Mesendoderm (in vitro differentiated cells): ENCODE results near the gene XDH.

Experiments used
- DNase-seq: peaks from one replicate; pipeline ENCODE4 v3.0.0; 2013
- H2AK5ac ChIP-seq: 2 replicates; pipeline ENCODE4 v1.6.1; 2013; ENCODE audit warnings: low read length, inconsistent platforms
- H2BK120ac ChIP-seq: 2 replicates; pipeline ENCODE4 v1.6.1; 2013; ENCODE audit warnings: low read depth, mild to moderate bottlenecking, low read length, moderate library complexity, mixed read lengths
- H2BK15ac ChIP-seq: replicated peaks from 2 replicates; pipeline ENCODE4 v1.6.1; 2013; ENCODE audit warnings: low read depth, mild to moderate bottlenecking, moderate library complexity
- H2BK5ac ChIP-seq: 2 replicates; pipeline ENCODE4 v1.6.1; 2013; ENCODE audit warnings: low read length, inconsistent platforms
- H3K18ac ChIP-seq: 2 replicates; pipeline ENCODE4 v1.6.1; 2013; ENCODE audit warnings: mild to moderate bottlenecking, low read length, mixed read lengths
- H3K23ac ChIP-seq: one replicate; pipeline ENCODE4 v1.6.1; 2013; ENCODE audit warnings: low read length
- H3K27ac ChIP-seq: 2 replicates; pipeline ENCODE4 v1.5.1; 2013; ENCODE audit warnings: low read depth, mild to moderate bottlenecking, inconsistent platforms, low read length, moderate library complexity
- H3K27me3 ChIP-seq: 2 replicates; pipeline ENCODE4 v1.6.1; 2013; ENCODE audit warnings: low read length, control low read depth, mild to moderate bottlenecking, inconsistent platforms; ENCODE audit not compliant: insufficient read depth, poor library complexity
- H3K36me3 ChIP-seq: 2 replicates; pipeline ENCODE4 v1.6.1; 2013; ENCODE audit warnings: low read length, inconsistent platforms; ENCODE audit not compliant: control insufficient read depth, insufficient read depth
- H3K4ac ChIP-seq: one replicate; pipeline ENCODE4 v1.6.1; 2013; ENCODE audit warnings: low read depth, mild to moderate bottlenecking, low read length, moderate library complexity
- H3K4me1 ChIP-seq: 2 replicates; pipeline ENCODE4 v1.6.1; 2013; ENCODE audit warnings: low read depth, low read length, inconsistent platforms; ENCODE audit not compliant: control insufficient read depth
- H3K4me2 ChIP-seq: 2 replicates; pipeline ENCODE4 v1.6.1; 2013; ENCODE audit warnings: low read length
- H3K4me3 ChIP-seq: 2 replicates; pipeline ENCODE4 v1.5.1; 2013; ENCODE audit warnings: mild to moderate bottlenecking, low read length
- H3K56ac ChIP-seq: one replicate; pipeline ENCODE4 v1.6.1; 2013; ENCODE audit warnings: low read length
- H3K79me1 ChIP-seq: 2 replicates; pipeline ENCODE4 v1.6.1; 2013; ENCODE audit warnings: low read length, inconsistent platforms
- H3K79me2 ChIP-seq: 2 replicates; pipeline ENCODE4 v1.6.1; 2013; ENCODE audit warnings: mild to moderate bottlenecking, low read length; ENCODE audit not compliant: control insufficient read depth, insufficient read depth
- H3K9ac ChIP-seq: 2 replicates; pipeline ENCODE4 v1.6.1; 2013; ENCODE audit warnings: low read length, inconsistent platforms
- H4K5ac ChIP-seq: one replicate; pipeline ENCODE4 v1.6.1; 2013; ENCODE audit warnings: low read length
- H4K8ac ChIP-seq: one replicate; pipeline ENCODE4 v1.6.1; 2013; ENCODE audit warnings: low read depth, mild to moderate bottlenecking, control low read depth, low read length, moderate library complexity
- WGBS: extraction: QIAGEN DNeasy Blood & Tissue Kit; methylation state at CpG from one replicate; pipeline ENCODE4 v1.1.7; 2013; ENCODE audit warnings: low lambda C conversion rate, missing lambda C conversion rate; ENCODE audit not compliant: insufficient coverage; ENCODE audit errors: extremely low coverage; 5-methylcytosine and 5-hydroxymethylcytosine counted together

Gene XDH

DNA sequence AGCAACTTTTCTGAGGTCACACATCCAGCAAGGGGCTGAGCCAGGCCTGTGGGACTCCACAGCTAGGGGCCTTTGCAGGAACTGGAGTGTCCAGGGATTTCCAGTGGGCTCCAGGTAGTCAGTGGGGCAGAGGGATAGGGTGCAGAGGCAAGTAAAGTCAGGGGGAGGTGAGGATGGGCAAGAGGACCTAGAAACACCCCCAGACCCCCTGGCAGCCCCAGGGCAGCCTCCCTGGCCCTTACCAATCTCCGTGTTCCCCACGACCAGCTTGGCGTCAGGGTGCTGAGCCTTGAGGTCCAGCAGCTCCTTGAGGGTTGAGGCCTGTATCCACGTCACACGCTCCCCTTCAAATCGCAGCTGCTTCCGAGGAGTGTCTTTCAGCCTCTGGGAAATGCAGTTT lies 28.4 kb downstream of the XDH start:
- WGBS: no CpG with 5 or more reads among the region's 7 CpGs
- H3K4ac ChIP-seq: no peak overlapping the region
- no peak overlapping the region for H3K56ac ChIP-seq
- no peak overlapping the region for H3K18ac ChIP-seq
- no peak overlapping the region for H2AK5ac ChIP-seq
- no peak overlapping the region for H2BK5ac ChIP-seq
- H3K36me3 ChIP-seq: no peaks in the 10 kb centered on the region
- H2BK120ac ChIP-seq: no peak overlapping the region
- no peak for DNase-seq
- H3K4me2 ChIP-seq: no peak overlapping the region
- no peaks in the 10 kb centered on the region for H3K79me1 ChIP-seq
- no peak overlapping the region for H3K9ac ChIP-seq
- H4K8ac ChIP-seq: no peak overlapping the region
- H3K27ac ChIP-seq: no peak overlapping the region
- no peaks in the 10 kb centered on the region for H3K79me2 ChIP-seq
- H2BK15ac ChIP-seq: no peak overlapping the region
- H3K4me3 ChIP-seq: no peak overlapping the region
- H3K23ac ChIP-seq: no peak overlapping the region
- peaks cover 5% of the 10 kb centered on the region for H3K4me1 ChIP-seq
- H4K5ac ChIP-seq: no peak overlapping the region
- H3K27me3 ChIP-seq: no peaks in the 10 kb centered on the region

DNA sequence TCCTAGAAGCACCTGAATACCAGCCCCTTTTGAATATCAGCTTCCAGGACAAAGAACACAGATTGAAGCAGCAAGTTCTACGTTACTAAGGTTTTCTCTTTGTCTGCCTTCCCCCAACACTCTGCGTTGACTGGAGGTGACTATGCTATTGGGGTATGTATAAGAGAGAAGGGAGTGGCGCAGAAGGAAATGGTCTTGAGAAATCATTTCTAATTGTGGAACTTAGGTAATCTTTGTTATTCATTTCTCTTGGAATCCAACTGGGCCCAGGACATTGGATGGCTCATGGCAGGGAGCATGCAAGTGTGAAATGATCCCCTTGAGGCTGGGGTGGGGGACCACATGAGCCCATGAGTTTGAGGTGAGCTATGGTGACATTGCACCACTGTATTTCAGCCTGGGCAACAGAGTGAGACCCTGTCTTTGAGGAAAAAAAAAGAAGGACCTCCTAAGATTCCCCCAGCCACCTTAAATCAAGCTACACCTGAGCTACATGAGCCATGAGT lies 29.7 kb downstream of the XDH start:
- Histone ChIP-seq H3K4me2 (no peak overlapping the region), H3K4ac (no peak overlapping the region), H2BK5ac (no peak overlapping the region), H3K4me3 (no peak overlapping the region), H2BK15ac (no peak overlapping the region), H3K27ac (no peak overlapping the region), H3K18ac (no peak overlapping the region), H3K23ac (no peak overlapping the region), H2AK5ac (no peak overlapping the region), H4K8ac (no peak overlapping the region), H4K5ac (no peak overlapping the region), H3K4me1 (peaks cover 5% of the 10 kb centered on the region), H2BK120ac (no peak overlapping the region), H3K79me1 (no peaks in the 10 kb centered on the region), H3K36me3 (no peaks in the 10 kb centered on the region), H3K79me2 (no peaks in the 10 kb centered on the region), H3K27me3 (no peaks in the 10 kb centered on the region), H3K9ac (no peak overlapping the region), H3K56ac (no peak overlapping the region)
- no CpG with 5 or more reads among the region's 3 CpGs for WGBS
- DNase-seq: peak; percentile 42

DNA sequence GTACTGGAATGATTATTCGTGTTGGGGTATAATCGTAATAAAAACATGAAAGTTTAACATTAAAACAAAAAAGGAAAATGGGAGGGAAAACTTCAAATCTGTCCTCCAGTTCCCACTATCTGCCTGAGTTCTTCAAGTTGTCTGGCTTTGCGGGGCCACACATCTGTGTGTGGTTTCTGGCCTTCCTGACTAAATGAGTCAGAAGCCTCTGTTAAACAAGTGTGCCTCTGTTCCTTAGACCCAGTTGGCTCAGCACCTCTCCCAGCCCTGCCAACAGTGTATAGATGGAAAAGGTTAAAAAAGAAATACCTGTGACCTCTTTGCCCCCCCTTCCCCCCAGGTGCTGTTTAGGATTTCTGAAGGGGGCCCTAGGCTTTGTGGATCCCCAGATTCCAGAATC lies 30.2 kb downstream of the XDH start:
- Histone ChIP-seq H4K8ac (no peak overlapping the region), H3K4me2 (no peak overlapping the region), H3K79me1 (no peaks in the 10 kb centered on the region), H3K4ac (no peak overlapping the region), H3K9ac (no peak overlapping the region), H3K27me3 (no peaks in the 10 kb centered on the region), H3K79me2 (no peaks in the 10 kb centered on the region), H2AK5ac (no peak overlapping the region), H2BK5ac (no peak overlapping the region), H3K27ac (no peak overlapping the region), H2BK15ac (no peak overlapping the region), H3K56ac (no peak overlapping the region), H3K36me3 (no peaks in the 10 kb centered on the region), H3K4me3 (no peak overlapping the region), H4K5ac (no peak overlapping the region), H2BK120ac (no peak overlapping the region), H3K4me1 (peaks cover 5% of the 10 kb centered on the region), H3K18ac (peak overlapping the region; percentile 64), H3K23ac (no peak overlapping the region)
- DNase-seq: peak; percentile 18
- WGBS: no CpG with 5 or more reads among the region's 3 CpGs

DNA sequence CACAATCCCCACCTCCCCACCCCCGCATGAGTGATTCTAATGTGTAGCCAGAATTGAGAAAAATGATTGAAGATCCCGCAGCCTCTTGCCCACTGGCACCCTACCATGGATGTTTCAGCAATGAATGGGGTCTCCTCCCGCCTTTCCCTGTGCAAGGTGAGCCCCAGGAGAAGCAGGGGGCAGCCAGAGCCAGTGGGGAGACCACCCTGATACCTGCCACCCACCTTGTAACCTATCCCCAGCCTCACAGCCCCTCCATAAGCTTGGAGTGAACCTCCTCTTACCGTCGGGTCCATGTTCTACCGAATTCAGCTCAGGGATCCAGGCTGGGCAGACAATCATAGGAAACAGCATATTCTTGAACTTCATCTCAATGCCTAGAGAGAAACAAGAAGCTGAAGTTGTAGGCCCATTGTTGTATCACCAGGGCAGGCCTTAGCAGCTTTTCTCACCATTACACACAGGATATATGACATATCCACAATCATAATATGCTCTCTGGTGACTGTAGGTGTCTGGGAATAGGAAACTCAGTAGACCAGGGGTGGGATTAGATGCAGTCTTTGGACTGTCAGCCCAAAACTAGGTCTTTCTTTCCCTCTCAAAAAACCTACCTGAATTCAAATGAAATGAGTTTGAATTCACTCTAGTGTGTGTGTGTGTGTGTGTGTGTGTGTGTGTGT lies 30.9 kb downstream of the XDH start:
- no peak overlapping the region for H2BK120ac ChIP-seq
- no peaks in the 10 kb centered on the region for H3K79me2 ChIP-seq
- no peak overlapping the region for H4K5ac ChIP-seq
- H2BK15ac ChIP-seq: no peak overlapping the region
- no peaks in the 10 kb centered on the region for H3K36me3 ChIP-seq
- H3K27ac ChIP-seq: no peak overlapping the region
- H3K56ac ChIP-seq: no peak overlapping the region
- H3K27me3 ChIP-seq: no peaks in the 10 kb centered on the region
- H3K4me3 ChIP-seq: no peak overlapping the region
- no peak overlapping the region for H2BK5ac ChIP-seq
- no CpG with 5 or more reads among the region's 6 CpGs for WGBS
- no peak overlapping the region for H3K9ac ChIP-seq
- H3K79me1 ChIP-seq: no peaks in the 10 kb centered on the region
- peaks cover 5% of the 10 kb centered on the region for H3K4me1 ChIP-seq
- no peak overlapping the region for H3K18ac ChIP-seq
- H2AK5ac ChIP-seq: no peak overlapping the region
- H3K23ac ChIP-seq: no peak overlapping the region
- H4K8ac ChIP-seq: no peak overlapping the region
- H3K4me2 ChIP-seq: no peak overlapping the region
- no peak for DNase-seq
- H3K4ac ChIP-seq: no peak overlapping the region

DNA sequence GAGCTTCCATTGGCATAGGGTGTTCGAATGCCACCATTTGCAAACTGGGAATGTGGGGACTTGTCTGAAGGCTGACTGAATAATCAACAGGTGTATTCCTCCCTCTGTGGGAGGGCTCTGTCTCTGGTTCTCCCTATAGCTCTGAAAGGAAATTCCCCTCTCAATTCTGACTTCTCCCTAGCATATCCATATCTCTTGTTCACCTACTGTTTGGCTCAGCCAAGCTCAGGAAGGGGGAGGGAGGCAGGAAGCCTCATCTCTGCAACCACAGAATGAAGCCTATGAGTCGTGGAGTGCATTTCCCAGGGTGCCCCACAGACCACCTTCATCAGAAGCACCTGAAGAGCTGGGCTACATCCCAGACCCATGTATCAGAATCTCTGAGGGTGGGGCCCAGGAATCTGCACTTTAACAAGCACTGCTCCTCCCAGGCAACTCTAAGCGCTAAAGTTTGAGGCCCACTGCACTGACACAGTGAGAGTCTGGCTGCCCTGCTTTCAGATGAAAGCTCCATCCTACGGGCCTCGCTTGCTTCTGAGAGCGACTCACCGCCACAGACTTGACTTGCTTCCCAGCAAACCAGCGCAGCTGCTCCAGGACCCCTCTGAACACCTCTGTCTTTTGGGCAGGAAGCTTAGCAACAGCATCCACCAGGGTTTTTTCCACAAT lies 32.0 kb downstream of the XDH start:
- peak; percentile 52 for DNase-seq
- no peak overlapping the region for H2BK5ac ChIP-seq
- H3K27me3 ChIP-seq: no peaks in the 10 kb centered on the region
- no peaks in the 10 kb centered on the region for H3K36me3 ChIP-seq
- H3K18ac ChIP-seq: no peak overlapping the region
- peaks cover 5% of the 10 kb centered on the region for H3K4me1 ChIP-seq
- H3K9ac ChIP-seq: no peak overlapping the region
- no peak overlapping the region for H2BK15ac ChIP-seq
- no peak overlapping the region for H3K23ac ChIP-seq
- no peak overlapping the region for H4K5ac ChIP-seq
- no peak overlapping the region for H3K4me3 ChIP-seq
- H2AK5ac ChIP-seq: no peak overlapping the region
- H3K56ac ChIP-seq: peak overlapping the region; percentile 25
- no CpG with 5 or more reads among the region's 8 CpGs for WGBS
- H2BK120ac ChIP-seq: no peak overlapping the region
- no peak overlapping the region for H4K8ac ChIP-seq
- no peaks in the 10 kb centered on the region for H3K79me2 ChIP-seq
- no peaks in the 10 kb centered on the region for H3K79me1 ChIP-seq
- H3K4ac ChIP-seq: no peak overlapping the region
- peak overlapping the region; percentile 38 for H3K27ac ChIP-seq
- no peak overlapping the region for H3K4me2 ChIP-seq
